ENCODE results near the gene MCUR1.

GRCh38 chr6:13796781-13797180 lies 17.6 kb downstream of the MCUR1 start:
- no peak for TF ChIP-seq CTCF (IDR thresholded peaks at IDR 0.05)
- TF ChIP-seq ZFX (IDR thresholded peaks at IDR 0.05; ENCODE audit: borderline replicate concordance), result no peak

Data from 22Rv1 (cell line).